Measurements from ENCODE around the gene GAGE10.

DNA sequence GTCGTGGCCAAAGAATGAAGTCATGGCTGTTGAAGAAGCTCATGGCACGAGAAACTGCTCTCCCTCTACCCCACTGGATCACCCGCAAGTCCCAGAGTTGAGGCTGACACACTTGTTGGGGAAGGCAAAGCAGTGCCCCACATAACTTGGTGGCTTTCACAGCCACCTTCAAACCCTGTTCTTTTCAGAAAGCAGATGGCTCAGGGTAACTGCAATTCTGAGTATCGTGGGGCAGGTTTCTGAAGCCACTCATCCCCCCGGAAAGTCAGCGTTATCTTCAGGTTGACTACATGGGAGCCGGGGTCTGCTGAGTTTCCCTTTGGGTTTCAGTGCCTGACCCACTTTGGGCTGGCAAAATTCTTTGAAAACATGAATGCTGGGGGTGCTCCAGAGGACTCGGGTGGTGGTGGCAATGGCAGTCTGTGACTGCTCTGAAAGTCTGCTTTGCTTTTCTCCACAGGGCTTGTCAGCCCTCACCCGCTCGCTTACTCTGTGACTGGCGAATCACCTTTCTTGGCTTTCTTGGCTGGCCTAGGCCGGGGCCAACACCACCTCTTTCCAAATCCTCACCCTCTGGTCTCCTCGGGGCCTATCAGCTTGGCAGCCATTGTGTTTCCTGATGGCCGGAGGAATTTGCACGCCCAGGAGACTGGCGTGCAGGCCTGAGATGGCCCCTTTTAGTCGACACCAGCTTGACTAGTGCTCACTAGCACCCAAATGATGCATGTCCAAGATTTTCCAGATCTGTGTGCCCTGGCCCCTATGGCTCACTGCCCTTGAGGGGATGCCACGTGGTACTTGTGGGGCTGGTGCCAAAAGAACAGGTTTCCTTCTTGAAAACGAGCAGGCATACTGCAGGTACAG, 26.5 kb upstream of the GAGE10 start:
- TF ChIP-seq POLR2A (IDR thresholded peaks at IDR 0.05) (no peak), POLR2AphosphoS5 (IDR thresholded peaks at IDR 0.05) (no peak)
- TF ChIP-seq, protein P1, sequence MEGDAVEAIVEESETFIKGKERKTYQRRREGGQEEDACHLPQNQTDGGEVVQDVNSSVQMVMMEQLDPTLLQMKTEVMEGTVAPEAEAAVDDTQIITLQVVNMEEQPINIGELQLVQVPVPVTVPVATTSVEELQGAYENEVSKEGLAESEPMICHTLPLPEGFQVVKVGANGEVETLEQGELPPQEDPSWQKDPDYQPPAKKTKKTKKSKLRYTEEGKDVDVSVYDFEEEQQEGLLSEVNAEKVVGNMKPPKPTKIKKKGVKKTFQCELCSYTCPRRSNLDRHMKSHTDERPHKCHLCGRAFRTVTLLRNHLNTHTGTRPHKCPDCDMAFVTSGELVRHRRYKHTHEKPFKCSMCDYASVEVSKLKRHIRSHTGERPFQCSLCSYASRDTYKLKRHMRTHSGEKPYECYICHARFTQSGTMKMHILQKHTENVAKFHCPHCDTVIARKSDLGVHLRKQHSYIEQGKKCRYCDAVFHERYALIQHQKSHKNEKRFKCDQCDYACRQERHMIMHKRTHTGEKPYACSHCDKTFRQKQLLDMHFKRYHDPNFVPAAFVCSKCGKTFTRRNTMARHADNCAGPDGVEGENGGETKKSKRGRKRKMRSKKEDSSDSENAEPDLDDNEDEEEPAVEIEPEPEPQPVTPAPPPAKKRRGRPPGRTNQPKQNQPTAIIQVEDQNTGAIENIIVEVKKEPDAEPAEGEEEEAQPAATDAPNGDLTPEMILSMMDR (IDR thresholded peaks at IDR 0.05) = no peak

All from prostate gland (tissue), 2 donors.